OCI-LY3 (cell line): ENCODE data around the gene ARHGAP15.

Experiments used
- EZH2phosphoT487 ChIP-seq: fragments of 200-600 bp; shearing (Covaris generic); IDR thresholded peaks from 2 replicates; pipeline ENCODE4 v1.6.1; 2018; ENCODE audit warnings: antibody characterized with exemption, mixed run types, low read depth
- TF ChIP-seq, protein P1 (sequence below): fragments of 200-600, 300-600 bp; sonication (generic); IDR thresholded peaks from 2 replicates; pipeline ENCODE4 v1.5.1; 2014; ENCODE audit warnings: antibody characterized with exemption, low read length, low read depth

DNA sequence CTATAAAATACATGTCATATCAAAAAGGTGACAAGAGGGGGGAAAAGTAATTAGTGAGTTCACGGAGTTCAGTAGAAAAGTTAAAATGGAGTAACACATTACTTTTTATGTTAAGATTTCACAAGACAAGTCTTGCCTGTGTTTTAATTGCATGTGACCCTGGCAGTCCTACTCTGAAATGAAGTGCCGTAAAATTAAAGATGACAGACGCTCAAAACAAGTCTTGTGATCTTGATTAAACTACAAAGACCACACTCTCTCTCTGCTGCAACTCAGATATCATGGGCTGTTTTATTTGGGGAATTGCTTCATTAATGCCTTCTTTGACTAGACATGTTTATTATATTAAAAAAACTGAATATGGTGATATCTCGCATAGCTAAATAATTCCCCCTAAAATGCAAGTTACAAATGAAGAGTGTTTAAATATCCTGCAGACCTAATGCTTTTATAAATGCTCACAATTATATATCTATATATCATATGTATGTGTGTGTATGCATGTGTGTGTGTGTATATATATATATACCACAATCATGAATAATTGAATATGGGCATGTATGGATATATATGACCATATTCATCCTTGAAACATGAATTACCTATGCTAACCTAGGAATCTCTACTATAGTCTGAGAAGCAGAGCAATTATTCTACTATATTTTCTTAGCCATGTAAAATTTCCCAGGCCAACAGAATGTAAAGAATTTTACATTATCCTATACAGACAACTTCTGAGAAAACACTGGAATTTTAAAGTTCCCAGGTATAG lies 647.5 kb downstream of the ARHGAP15 start:
- TF ChIP-seq, protein P1, sequence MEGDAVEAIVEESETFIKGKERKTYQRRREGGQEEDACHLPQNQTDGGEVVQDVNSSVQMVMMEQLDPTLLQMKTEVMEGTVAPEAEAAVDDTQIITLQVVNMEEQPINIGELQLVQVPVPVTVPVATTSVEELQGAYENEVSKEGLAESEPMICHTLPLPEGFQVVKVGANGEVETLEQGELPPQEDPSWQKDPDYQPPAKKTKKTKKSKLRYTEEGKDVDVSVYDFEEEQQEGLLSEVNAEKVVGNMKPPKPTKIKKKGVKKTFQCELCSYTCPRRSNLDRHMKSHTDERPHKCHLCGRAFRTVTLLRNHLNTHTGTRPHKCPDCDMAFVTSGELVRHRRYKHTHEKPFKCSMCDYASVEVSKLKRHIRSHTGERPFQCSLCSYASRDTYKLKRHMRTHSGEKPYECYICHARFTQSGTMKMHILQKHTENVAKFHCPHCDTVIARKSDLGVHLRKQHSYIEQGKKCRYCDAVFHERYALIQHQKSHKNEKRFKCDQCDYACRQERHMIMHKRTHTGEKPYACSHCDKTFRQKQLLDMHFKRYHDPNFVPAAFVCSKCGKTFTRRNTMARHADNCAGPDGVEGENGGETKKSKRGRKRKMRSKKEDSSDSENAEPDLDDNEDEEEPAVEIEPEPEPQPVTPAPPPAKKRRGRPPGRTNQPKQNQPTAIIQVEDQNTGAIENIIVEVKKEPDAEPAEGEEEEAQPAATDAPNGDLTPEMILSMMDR = no peak
- no peak for TF ChIP-seq EZH2phosphoT487
